Central memory CD4-positive, alpha-beta T cell (primary cell): ENCODE data around the gene VWA1.
A peak's percentile ranks its signal among the peaks of the same experiment; 100 is the strongest.
"Not testable (repeated sequence)": the region's sequence is repeated elsewhere in the genome, so short reads cannot be mapped to it uniquely, and the experiment has no call there.

ENCODE experiments used
- DNase-seq: peaks from one replicate; pipeline ENCODE4 v3.0.0; 2022

VWA1 gene

DNA sequence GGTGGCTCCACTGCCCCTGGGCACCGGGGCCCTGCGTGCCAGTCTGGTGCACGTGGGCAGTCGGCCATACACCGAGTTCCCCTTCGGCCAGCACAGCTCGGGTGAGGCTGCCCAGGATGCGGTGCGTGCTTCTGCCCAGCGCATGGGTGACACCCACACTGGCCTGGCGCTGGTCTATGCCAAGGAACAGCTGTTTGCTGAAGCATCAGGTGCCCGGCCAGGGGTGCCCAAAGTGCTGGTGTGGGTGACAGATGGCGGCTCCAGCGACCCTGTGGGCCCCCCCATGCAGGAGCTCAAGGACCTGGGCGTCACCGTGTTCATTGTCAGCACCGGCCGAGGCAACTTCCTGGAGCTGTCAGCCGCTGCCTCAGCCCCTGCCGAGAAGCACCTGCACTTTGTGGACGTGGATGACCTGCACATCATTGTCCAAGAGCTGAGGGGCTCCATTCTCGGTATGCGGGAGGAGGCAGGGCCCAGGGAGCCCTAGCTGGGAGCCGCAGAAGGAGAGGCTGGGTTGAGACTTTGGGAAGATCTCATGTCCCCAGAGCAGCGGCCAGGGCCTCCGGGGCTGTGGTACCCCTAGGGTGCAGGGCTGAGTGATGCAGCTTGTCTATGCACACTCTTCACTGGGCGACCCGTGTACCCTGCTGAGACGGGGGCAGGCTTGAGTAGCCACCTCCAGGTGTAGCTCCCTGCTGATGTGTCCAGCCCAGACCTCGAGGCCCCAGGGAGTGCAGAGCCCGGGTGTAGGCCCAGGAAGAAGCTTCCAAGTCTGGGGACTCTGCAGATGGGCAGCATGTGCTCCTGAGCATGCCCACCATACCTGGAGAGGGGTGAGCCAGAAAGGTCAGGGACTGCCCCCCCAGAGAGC, 1.8 kb downstream of the VWA1 start:
- DNase-seq = no peak

DNA sequence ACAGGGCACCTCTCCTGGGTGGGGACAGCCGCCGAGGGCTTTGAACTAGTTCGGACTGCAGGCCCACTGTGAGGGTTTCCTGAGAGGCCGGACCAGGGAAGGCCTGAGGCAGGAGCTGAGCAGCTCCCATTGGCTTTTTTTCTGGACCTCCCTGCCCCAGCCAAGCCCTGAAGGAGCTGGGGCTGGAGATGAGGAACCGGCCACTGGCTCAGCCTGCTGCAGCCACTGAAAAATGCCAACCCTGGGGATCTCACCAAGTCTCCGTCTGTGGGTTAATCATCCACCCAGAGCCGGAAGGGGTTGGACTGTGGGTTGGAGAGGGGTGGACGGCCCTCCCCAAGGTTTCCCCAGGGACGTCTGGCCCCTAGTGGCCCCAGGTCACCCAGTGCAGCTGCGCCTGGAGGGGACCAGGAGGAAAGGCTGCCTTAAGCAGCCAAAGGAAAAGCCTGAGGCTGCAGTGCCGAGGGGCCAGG, 2.5 kb downstream of the VWA1 start:
- DNase-seq = no peak

DNA sequence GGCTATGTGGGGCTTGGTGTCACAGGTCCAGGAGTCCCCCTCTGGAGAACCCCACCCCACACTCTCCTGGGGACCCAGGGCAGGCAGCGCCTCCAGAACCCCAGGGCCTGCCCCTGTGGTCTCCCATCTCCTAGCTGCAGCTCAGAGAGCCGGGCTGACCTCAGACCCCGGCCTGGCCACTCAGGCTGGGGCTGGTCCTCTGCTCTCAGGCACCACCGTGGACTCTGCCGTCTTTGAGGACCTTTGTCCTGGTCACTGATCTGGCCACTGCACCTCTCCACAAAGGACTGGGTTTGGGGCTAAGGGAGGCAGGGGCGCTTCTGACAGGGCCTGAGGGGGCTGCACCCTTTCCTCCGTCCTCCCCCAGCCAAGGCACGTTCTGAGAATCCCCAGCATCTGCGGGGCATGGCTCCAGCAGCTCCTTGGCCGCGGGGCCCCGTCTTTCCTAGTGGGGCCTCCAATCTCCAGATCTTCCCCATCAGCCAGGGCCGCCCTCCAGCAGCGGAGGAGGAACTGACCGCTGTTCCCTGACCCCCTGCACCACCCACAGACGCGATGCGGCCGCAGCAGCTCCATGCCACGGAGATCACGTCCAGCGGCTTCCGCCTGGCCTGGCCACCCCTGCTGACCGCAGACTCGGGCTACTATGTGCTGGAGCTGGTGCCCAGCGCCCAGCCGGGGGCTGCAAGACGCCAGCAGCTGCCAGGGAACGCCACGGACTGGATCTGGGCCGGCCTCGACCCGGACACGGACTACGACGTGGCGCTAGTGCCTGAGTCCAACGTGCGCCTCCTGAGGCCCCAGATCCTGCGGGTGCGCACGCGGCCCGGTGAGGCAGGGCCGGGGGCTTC, 3.3 kb downstream of the VWA1 start:
- DNase-seq = no peak

DNA sequence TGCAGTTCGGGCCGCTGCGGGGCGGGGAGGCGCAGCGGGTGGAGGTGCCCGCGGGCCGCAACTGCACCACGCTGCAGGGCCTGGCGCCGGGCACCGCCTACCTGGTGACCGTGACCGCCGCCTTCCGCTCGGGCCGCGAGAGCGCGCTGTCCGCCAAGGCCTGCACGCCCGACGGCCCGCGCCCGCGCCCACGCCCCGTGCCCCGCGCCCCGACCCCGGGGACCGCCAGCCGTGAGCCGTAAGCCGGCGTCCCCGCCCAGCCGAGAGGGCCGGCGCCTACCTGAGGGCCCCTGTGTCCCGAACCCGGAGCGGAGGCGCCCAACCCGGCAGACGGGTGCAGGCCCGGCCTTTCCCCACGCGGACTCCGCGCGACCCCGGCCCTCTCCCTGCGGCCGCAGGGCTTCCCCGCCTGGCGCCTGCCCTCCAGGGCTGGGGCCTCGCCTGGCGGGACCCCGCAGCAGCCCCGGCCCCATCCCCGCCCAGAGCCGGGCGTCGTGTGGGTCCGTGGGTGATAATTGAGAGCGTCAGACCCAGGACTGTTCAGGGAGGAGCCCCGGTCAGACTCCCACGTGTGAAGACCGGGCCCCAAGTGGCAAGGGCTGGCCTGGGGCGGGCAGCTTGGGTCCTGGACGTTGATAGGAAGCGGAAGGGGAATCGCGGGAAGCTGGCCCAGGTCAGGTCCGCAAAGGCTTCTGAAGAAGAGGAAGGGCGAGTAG, 4.2 kb downstream of the VWA1 start:
- no peak for DNase-seq

DNA sequence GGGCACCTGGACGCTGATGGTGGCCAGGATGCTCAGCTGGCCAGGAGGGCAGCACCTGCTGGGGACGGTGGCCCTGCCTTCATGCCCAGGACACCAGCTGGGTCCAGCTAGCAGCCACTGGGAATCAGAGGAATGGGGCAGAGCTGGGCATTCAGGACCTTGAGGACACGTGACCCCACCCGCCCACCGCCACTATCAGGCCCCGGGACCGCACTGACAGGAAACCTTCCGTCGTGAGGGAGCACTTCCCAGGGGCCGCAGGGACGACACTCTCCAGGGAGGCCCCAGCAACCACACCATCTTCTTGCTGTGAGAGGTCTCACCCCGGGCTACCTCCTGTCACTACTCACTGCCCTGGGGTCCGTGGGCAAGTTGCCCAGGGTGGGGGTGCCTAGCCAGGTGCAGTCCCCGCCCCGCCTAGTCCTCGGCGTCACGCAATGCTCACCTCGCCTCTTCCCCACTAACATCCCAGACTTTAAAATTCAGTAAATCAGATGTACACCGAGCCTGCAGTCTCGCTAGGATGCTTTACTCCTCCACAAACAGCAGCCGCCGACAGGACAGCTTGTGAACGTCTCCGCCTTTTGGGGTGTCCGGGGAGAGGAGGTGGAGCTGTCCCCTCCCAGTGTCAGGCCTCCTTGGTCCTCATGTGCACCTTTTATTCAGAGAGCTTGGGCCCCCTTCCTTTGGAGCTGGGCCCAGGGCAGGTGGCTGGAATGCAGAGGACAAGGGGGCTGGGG, 4.9 kb downstream of the VWA1 start:
- no peak for DNase-seq

DNA sequence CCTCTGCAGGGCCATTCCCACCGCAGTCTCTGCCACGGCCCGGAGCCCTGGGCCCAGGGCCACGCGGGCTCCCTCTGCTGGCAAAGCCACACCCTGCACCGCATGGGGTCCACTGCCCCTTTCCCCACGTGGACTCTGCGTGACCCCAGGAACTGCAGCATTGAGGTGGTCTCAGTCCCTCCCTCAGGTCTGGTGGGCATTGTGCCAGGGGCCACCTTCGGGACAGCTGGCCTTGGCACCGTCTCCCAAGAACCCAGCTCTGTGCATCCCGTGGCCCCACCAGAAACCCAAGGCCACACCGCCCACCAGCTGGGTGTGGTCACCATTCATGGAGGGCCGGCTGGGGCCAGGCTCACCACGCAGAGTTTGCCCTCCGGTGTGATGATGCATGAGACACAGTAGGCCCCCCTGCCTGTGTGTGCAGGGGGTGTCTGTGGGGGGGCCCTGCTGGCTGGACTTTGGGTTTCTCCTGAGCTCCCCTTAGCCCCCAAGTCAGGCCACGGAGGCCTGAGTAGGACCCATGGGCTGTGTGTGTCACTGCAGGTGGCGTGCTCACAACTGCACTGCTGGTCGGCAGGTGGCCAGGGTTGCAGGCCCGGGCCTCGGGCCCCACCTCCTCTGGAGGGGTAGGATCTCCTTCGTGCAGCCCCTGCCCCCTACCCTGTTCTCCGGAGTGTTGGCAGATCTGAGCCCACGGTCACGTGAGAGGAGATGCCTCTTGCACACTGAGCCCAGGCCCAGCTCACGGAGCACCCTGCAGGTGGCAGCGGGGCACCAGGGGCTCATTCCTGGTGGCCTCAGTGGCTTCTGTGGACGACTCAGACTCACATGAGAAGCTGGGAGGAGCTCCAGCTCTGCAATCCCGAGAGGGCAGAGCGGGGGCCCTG, 5.8 kb downstream of the VWA1 start:
- peak; percentile 35 for DNase-seq

DNA sequence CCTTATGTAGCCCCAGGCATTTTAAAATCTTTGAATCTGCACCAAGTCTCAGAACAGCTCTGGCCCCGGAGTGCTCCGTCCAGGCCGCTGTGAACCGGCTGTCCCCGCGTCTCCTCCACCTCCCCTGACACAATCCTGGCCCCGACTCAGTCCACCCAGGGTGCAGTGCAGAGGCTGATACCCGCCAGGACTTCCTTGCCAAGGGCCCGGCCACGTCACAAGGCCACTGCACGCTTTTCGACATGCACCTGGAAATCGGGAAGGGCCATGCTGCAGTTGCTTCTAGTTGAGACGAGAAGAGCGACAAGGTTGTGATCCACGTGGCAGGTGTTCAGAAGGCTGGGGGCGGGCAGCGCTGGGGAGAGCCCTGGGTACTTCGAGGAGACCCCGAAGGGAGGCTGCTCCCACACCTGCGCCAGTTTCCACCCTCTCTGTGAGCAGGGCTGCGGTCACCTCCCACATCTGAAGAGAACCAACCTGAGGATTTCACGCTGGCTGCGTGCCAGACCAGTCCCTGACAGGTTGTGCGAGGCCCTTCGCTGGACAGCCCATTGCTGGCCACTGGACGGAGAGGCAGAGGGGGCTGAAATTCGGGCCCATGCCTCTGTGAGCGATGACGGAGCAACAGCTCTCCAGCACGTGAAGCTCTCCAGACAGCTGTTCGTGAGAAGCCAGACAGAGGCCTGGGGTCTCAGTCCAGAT, 6.7 kb downstream of the VWA1 start:
- no peak for DNase-seq

DNA sequence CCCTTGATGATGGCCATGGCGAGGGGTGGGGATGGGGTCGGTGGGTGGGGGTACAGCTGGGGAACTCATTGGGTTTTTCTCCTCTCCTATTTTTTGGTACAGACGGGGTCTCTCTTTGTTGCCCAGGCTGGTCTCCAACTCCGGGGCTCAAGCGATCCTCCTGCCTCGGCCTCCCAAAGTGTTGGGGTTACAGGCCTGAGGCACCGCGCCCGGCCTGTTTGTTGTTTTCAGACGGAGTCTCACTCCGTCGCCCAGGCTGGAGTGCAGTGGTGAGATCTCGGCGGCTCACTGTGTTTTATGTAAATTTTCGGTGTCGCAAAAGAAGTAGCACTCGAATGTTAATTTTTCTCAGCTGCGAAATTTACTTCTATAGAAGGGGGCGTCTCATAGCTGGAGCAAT, 11.1 kb downstream of the VWA1 start:
- DNase-seq = not testable (repeated sequence)

DNA sequence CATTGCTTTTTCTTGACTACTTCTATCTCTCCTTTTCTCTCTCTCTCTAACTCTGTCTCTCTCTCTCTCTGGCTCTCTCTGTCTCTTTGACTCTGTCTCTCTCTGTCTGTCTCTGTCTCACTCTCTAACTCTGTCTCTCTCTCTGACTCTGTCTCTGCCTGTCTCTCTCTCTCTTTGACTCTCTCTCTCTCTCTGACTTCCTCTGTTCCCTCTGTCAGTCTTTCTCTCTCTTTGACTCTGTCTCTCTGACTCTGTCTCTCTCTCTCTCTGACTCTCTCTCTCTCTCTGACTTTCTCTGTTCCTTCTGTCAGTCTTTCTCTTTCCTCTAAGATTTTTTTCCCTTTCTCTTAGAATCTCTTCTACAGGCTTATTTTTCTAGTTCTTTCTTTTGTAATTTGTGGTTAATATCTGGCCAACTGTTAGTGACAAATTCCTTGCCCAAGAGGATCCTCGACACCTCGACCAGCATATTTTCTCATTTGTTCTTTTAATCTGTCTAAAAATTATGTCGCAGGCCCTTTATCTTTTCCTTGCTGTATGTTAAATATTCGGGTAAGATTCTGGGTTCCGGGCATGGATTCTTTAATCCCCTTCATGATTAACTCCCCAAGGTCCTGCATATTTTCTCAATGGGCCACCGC, 13.7 kb downstream of the VWA1 start, which contains the start of gene ATAD3C:
Gene ATAD3C (plus strand): TSS at position 591 of the 641 bp plus-strand sequence. CDS start 995 bp downstream, outside the sequence.
- no peak for DNase-seq

DNA sequence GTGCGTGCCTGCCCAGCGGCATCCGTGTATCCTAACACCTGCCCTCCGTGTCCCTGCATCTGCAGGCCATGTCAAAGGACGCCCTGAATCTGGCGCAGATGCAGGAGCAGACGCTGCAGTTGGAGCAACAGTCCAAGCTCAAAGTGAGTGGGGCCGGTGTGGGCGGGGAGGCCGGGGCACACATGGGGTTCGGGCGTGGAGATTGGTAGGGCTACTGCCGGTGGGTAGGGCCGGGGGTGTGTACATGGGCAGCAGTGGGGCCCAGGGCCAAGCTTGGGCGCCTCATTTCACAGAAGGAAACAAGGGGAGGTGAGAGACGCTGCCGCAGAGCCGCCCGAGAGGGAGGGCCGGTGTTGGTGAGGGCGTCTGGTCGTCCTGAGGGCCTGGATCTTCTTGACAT, 15.1 kb downstream of the VWA1 start:
- DNase-seq = not testable (repeated sequence)

DNA sequence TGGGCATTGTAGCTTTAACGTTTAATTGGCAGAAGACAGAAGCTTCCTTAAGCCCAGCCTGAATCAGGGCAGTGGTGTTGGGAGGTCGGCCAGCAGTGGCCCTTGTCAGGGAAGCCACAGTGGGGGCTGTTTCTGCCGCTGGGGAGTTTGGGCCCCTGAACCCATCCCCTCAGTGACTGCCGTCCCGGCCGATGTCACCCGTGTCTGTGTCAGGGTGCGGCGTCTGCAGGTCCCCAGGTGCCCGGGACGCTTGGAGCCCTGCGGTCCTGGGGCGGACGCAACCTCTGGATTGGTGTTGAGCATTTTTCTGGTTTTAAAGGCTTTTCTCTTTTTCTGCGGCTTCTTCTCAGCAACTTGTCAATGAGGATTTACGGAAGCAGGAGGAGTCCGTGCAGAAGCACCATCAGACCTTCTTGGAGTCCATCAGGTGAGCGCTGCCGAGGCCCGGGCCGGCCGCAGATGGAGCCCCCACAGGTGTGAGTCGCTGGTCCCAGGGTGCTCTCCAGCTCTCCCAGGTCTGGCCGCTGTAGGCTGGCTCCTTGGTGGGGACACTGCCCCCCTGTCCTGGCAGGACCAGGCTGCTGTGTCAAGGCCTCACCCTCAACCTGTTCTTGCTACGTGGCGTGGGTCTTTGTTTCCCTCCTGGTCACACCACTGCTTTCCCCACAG, 16.3 kb downstream of the VWA1 start:
- DNase-seq = no peak

DNA sequence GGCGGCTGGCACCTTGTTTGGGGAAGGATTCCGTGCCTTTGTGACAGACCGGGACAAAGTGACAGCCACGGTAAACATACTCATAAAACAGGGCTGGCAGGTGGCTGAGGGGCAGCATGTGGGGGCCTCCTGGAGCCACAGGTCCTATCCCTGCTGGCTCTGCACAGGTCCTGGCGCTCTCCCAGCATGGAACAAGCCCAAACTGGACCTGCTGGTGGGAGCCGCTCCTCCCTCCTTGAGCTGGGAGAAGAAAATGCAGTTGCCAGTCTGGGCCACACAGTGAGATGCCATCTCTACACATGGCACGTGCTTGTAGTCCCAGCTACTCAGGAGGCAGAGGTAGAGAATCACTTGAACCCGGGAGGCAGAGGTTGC, 16.9 kb downstream of the VWA1 start:
- not testable (repeated sequence) for DNase-seq

DNA sequence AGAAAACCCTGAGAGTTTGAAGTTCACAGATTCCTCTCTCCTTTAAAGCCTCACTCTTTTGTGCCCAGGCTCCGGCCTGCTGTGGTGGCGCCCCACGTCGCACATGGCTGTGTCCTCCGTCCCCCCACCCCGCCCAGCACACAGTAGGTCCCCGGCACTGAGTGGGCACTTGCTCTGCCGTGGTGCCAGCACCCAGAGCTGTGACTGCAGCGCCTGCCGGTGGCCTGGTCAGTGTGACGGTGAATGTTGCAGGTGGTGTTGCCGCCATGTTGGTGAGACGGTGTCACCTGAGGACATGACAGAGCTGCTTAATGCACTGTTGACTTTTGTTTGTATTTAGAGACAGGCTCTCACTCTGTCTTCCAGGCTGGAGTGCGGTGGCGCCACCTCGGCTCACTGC, 17.4 kb downstream of the VWA1 start:
- DNase-seq = no peak

DNA sequence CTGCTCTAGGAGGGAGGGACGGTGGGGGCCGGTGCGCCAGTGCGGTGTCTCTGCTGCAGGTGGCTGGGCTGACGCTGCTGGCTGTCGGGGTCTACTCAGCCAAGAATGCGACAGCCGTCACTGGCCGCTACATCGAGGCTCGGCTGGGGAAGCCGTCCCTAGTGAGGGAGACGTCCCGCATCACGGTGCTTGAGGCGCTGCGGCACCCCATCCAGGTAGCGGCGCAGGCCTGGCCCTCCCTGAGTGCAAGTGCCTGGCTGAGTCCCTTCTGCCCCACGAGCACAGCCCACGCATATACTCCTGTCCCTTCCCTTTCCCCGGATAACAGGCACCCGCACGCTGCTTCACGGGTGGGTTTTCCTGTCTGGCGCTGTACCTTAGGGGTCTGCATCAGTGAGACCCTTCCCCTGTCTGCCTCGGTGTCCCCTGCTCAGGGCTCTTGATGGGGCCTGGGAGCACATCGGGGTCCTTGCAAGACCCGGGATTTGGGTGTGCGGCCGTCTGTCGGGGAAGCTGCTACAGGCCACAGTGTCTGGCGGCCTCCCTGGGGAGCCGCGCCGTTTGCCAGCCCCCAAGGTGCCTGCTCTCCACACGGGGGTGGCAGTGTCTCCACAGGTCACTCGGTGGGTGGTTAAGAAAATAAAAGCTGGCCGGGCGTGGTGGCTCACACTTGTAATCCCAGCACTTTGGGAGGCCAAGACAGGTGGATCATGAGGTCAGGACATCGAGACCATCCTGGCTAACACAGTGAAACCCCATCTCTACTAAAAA, 19.0 kb downstream of the VWA1 start:
- DNase-seq = not testable (repeated sequence)

DNA sequence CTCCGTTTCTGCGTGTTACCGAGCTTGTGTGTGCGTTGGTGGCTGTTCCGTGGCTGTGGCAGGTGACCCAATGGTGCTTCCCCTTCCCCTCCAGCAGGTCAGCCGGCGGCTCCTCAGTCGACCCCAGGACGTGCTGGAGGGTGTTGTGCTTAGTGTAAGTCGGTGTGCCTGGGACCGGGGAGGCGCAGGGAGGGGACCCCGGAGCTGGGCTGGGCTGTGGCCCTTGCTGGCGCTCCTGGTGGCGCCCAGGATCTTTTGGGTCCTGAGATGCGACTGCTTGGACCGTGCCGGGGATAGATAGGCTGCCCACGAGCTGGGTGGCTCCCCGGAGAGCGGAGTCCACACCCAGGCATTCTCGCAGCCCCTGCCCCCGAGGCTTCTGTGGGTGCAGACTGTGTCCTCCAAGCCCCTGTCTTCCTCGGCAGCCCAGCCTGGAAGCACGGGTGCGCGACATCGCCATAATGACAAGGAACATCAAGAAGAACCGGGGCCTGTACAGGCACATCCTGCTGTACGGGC, 19.9 kb downstream of the VWA1 start:
- no peak for DNase-seq

DNA sequence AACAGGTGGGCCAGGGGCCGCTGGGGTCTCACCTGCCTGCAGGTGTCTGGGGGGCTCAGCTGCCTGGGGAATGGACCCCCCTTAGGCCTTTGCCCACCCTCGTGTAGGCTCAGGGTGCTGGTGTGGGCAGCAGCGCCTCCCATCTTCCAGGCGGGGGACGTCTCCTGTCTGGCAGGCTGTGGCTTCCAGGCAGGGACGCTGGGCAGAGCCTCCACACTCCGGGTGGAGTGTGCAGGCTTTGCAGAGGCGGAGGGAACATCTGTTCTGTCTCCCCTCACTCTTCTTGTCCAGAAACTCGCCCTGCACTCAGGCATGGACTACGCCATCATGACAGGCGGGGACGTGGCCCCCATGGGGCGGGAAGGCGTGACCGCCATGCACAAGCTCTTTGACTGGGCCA, 20.4 kb downstream of the VWA1 start:
- DNase-seq = not testable (repeated sequence)

DNA sequence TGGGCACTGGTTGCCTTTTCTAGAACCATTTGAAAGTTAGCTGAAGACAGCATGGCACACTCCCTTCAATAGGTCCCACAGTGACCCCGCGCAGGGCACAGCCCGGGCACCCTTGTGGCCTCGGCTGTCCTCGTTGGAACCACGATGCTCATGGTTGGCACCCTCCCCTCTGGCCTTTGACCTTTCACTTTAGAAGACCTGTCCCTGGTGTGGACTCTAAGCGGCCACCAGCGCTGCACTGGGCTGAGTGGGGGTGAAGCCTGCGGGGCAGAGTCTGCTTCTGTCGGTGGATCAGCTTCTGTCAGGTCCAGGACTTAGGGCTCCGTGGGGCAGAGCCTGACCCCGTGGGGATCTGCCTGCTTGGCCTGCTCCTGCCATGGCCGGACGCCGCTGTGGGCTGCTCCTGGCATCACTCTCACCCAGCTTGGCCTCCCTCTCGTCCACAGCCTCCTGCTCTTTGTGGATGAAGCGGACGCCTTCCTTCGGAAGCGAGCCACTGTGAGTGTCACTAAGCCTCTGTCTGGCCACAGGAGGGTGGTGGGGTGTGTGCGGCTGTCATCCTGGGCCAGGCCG, 21.3 kb downstream of the VWA1 start:
- not testable (repeated sequence) for DNase-seq

DNA sequence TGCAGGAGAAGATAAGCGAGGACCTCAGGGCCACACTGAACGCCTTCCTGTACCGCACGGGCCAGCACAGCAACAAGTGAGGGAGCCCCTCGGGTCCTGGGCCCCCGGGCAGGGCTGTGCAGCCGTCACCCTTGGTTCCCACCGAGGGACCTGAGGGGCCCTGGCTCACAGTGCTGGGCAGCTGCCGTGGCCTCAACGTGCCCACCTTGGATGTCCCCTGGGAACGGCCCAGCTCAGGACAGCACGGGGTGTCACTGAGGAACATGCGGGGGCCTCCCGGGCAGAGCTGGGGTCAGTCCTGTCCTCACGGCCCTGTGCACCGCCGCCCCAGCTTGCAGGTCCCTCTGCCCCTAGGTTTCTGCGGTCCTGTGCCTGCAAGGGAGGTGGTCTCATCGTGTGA, 23.7 kb downstream of the VWA1 start:
- not testable (repeated sequence) for DNase-seq
